Measurements from ENCODE around the gene DCXR. TPM values are rescaled to one million over a fixed set of nuclear protein-coding genes. Genes with fewer than 3 reads are reported as not detected.

DCXR gene
- total RNA-seq, 4 donors from 2014 or later: 89.1 to 162 (median 135) TPM

DNA sequence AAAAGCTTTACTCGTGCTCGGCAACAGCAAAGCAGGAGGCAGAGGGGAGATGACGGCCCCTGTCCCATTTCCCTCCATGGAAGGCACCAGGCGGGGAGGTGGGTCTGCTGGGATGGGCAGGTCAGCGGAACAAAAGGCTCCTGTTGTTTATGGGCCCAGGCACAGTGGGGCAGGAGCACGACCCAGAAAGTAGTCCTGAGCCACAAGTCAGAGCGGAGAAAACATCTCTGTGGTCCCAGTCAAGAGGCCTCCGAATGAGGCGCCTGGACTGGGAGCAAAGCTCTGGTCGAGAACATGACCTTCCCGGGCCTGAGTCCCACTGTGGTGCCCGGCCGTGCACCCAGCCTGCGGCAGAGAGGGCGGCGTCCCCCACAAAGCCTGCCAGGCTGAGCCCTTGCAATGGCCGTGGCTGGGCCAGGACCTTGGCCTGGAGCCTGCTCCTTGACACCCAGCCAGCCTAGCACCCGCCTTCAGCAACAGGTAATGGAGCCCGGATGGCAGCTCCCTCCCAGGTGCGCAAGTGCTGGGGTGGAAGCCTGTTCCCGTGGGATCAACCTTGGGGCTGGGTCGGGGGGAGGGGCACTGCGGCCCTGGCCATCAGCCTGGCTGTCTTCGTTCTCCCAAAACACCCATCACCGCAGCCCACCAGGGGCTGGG lies 10.5 kb upstream of the DCXR start:
- H3K9me3 ChIP-seq: no peaks in the 10 kb centered on the region
- H3K27me3 ChIP-seq: no peaks in the 10 kb centered on the region
- TF ChIP-seq, protein P1, sequence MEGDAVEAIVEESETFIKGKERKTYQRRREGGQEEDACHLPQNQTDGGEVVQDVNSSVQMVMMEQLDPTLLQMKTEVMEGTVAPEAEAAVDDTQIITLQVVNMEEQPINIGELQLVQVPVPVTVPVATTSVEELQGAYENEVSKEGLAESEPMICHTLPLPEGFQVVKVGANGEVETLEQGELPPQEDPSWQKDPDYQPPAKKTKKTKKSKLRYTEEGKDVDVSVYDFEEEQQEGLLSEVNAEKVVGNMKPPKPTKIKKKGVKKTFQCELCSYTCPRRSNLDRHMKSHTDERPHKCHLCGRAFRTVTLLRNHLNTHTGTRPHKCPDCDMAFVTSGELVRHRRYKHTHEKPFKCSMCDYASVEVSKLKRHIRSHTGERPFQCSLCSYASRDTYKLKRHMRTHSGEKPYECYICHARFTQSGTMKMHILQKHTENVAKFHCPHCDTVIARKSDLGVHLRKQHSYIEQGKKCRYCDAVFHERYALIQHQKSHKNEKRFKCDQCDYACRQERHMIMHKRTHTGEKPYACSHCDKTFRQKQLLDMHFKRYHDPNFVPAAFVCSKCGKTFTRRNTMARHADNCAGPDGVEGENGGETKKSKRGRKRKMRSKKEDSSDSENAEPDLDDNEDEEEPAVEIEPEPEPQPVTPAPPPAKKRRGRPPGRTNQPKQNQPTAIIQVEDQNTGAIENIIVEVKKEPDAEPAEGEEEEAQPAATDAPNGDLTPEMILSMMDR (IDR thresholded peaks at IDR 0.05): no peak
- no peak for TF ChIP-seq POLR2A (IDR thresholded peaks at IDR 0.05)
- H3K4me1 ChIP-seq: peaks cover 20 to 36% (median 27%) of the 10 kb centered on the region in 3 donors
- 95 to 98% methylated on average over 7 to 11 of the region's 25 CpGs for WGBS, 2 donors
- H3K4me3 ChIP-seq: no peak overlapping the region
- H3K27ac ChIP-seq: no peak overlapping the region
- DNase-seq: no peak
- H3K36me3 ChIP-seq: peaks cover 0 to 39% (median 7%) of the 10 kb centered on the region in 3 donors
- intact Hi-C loops (cut with DNase I): no loop called here

DNA sequence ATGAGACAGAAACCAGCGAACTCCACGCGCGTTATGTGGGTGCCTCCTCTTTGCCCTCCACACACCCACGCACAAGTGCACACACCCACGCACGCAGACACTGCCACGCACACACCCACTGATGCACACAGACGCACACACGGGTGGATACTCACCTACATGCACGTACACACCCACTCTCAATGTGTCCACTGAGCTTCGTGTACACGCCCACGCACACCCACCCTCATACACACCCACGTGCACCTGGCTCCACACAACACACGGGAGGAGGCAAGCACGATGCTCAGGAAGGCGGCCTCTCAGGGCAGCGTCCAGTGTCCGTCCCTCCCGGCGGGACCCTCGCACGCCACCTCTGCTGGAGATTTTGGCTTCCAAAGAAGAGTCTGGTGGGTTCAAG lies 9.9 kb upstream of the DCXR start:
- Histone ChIP-seq H3K4me3 (no peak overlapping the region), H3K36me3 (peaks cover 0 to 39% (median 7%) of the 10 kb centered on the region in 3 donors), H3K9me3 (no peaks in the 10 kb centered on the region), H3K27me3 (no peaks in the 10 kb centered on the region), H3K4me1 (peaks cover 13 to 29% (median 20%) of the 10 kb centered on the region in 3 donors), H3K27ac (no peak overlapping the region)
- 85 to 87% methylated on average over 13 to 15 of the region's 24 CpGs for WGBS, 2 donors
- no peak for TF ChIP-seq POLR2A (IDR thresholded peaks at IDR 0.05)
- TF ChIP-seq, protein P1 (IDR thresholded peaks at IDR 0.05): no peak
- DNase-seq: no peak
- intact Hi-C loops (cut with DNase I): no loop called here

- no peak for DNase-seq
- no peak for TF ChIP-seq POLR2A (IDR thresholded peaks at IDR 0.05)
- TF ChIP-seq, protein P1 (IDR thresholded peaks at IDR 0.05): no peak
- no peaks in the 10 kb centered on the region for H3K9me3 ChIP-seq
- no peak overlapping the region for H3K27ac ChIP-seq
- no peak overlapping the region for H3K4me3 ChIP-seq
- H3K4me1 ChIP-seq: peaks cover 11 to 25% (median 19%) of the 10 kb centered on the region in 3 donors
- 73 to 87% methylated on average over 4 to 7 of the region's 21 CpGs for WGBS, 2 donors
- H3K27me3 ChIP-seq: no peaks in the 10 kb centered on the region
- H3K36me3 ChIP-seq: peaks cover 0 to 39% (median 7%) of the 10 kb centered on the region in 3 donors
- intact Hi-C loops (cut with DNase I): no loop called here
These were observed 9.4 kb upstream of the DCXR start for GRCh38 chr17:82046903-82047302.

DNA sequence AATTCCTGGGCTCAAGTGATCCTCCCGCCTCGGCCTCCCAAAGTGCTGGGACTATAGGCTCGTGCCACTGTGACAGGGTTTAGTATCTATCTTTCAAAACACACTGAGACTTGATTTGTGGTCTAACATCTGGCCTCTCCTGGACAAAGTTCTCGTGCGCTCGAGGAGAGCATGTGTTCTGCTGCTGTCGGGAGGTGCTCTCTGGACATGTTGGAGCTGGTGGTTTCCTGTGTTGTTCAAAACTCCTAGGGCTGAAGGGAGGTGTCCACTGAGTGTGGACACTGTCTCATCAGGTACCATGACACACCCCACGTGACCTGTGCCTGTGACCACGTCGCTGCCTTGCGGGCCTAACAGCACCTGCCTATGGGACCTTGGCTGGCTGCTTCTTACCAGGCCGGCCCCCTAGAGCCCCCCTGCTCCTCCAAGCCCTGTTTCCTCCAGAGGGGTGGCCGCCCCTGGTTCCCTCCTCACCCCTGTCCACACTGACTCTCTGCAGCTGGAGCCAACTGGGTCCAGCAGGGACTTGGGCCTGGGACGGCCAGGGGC lies 8.5 kb upstream of the DCXR start:
- no peaks in the 10 kb centered on the region for H3K27me3 ChIP-seq
- H3K9me3 ChIP-seq: no peaks in the 10 kb centered on the region
- intact Hi-C loops (cut with DNase I): no loop called here
- DNase-seq: no peak
- WGBS, 2 donors: 56 to 59% methylated on average over 5 to 7 of the region's 14 CpGs
- no peak overlapping the region for H3K27ac ChIP-seq
- H3K36me3 ChIP-seq: peaks cover 0 to 39% (median 7%) of the 10 kb centered on the region in 3 donors
- TF ChIP-seq, protein P1 (IDR thresholded peaks at IDR 0.05): no peak
- no peak for TF ChIP-seq POLR2A (IDR thresholded peaks at IDR 0.05)
- H3K4me3 ChIP-seq: no peak overlapping the region
- H3K4me1 ChIP-seq: peaks cover 11 to 22% (median 16%) of the 10 kb centered on the region in 3 donors

- 84% methylated on average over 10 of the region's 16 CpGs; no CpG with 5 or more reads in 1 of the 2 donors for WGBS, 2 donors
- TF ChIP-seq, protein P1 (IDR thresholded peaks at IDR 0.05): no peak
- TF ChIP-seq POLR2A (IDR thresholded peaks at IDR 0.05): no peak
- H3K4me1 ChIP-seq: no peaks in the 10 kb centered on the region
- no peaks in the 10 kb centered on the region for H3K9me3 ChIP-seq
- H3K27me3 ChIP-seq: no peaks in the 10 kb centered on the region
- DNase-seq: no peak
- H3K36me3 ChIP-seq: peaks cover 0 to 19% (median 7%) of the 10 kb centered on the region in 3 donors
- intact Hi-C loops (cut with DNase I): no loop called here
- no peak overlapping the region for H3K4me3 ChIP-seq
- H3K27ac ChIP-seq: no peak overlapping the region
These were observed 6.0 kb upstream of the DCXR start for GRCh38 chr17:82043507-82043906.

Measured in esophagus squamous epithelium (tissue), 5 donors.